SK-N-MC (cell line): Measurements from ENCODE around the gene DECR2.

Experiments used
- EZH2 ChIP-seq: fragments of 200-600 bp; sonication (generic); IDR thresholded peaks from one replicate; pipeline ENCODE4 v1.6.1; 2017; ENCODE audit warnings: antibody characterized with exemption
- FOXP2 ChIP-seq: optimal IDR thresholded peaks from 2 replicates; pipeline ENCODE3; 2011; ENCODE audit warnings: mild to moderate bottlenecking, moderate library complexity; ENCODE audit not compliant: insufficient read depth; ENCODE audit errors: extremely low read length, control extremely low read depth
- POLR2AphosphoS5 ChIP-seq: IDR thresholded peaks from 2 replicates; pipeline ENCODE4 v1.6.1; 2012; ENCODE audit warnings: mild to moderate bottlenecking, low read depth, low read length, borderline replicate concordance

- TF ChIP-seq POLR2AphosphoS5 (no peak), EZH2 (no peak), FOXP2 (no peak)
Observed at GRCh38 chr16:376817-377418, 24.8 kb upstream of the DECR2 start.
